Ishikawa (cell line): Measurements from ENCODE around the gene HMGXB3.

Source experiments
- CEBPB ChIP-seq: IDR thresholded peaks from 2 replicates; pipeline ENCODE4 v1.6.1; 2012
- CREB1 ChIP-seq: IDR thresholded peaks from 2 replicates; pipeline ENCODE4 v1.6.1; 2012; ENCODE audit warnings: low read depth
- EP300 ChIP-seq: IDR thresholded peaks from 2 replicates; pipeline ENCODE4 v1.6.1; 2012; ENCODE audit warnings: borderline replicate concordance
- MAX ChIP-seq: IDR thresholded peaks from 2 replicates; pipeline ENCODE4 v1.6.1; 2012
- NFIC ChIP-seq: IDR thresholded peaks from 2 replicates; pipeline ENCODE4 v1.6.1; 2012
- RAD21 ChIP-seq: IDR thresholded peaks from 2 replicates; pipeline ENCODE4 v1.6.1; 2012; ENCODE audit warnings: low read depth
- REST ChIP-seq: IDR thresholded peaks from 2 replicates; pipeline ENCODE4 v1.6.1; 2012; ENCODE audit warnings: low read depth, mild to moderate bottlenecking
- TAF1 ChIP-seq: IDR thresholded peaks from 2 replicates; pipeline ENCODE4 v1.6.1; 2012; ENCODE audit warnings: low read depth, mild to moderate bottlenecking
- TCF12 ChIP-seq: IDR thresholded peaks from 2 replicates; pipeline ENCODE4 v1.6.1; 2012; ENCODE audit warnings: low read depth
- USF1 ChIP-seq: IDR thresholded peaks from 2 replicates; pipeline ENCODE4 v1.6.1; 2012
- YY1 ChIP-seq: IDR thresholded peaks from 2 replicates; pipeline ENCODE4 v1.6.1; 2012; ENCODE audit warnings: low read depth
- ZBTB7A ChIP-seq: IDR thresholded peaks from 2 replicates; pipeline ENCODE4 v1.6.1; 2012; ENCODE audit warnings: low read depth

- TF ChIP-seq TAF1 (no peak), TCF12 (no peak), CEBPB (no peak), EP300 (no peak), MAX (no peak), USF1 (no peak), RAD21 (no peak), REST (no peak), NFIC (no peak), YY1 (no peak), CREB1 (no peak), ZBTB7A (no peak)
Measured at GRCh38 chr5:150082374-150082773, 81.8 kb downstream of the HMGXB3 start.
